ENCODE results near the gene ETV4.

ETV4 gene

GRCh38 chr17:43573579-43574321 is 27.6 kb upstream of the ETV4 start:
- Histone ChIP-seq H3K27ac (ENCODE audit: insufficient read depth, low read length, poor library complexity, severe bottlenecking) (no peak overlapping the region), H3K9me3 (ENCODE audit: control insufficient read depth, low read length) (no peaks in the 10 kb centered on the region), H3K4me1 (ENCODE audit: control insufficient read depth, insufficient read depth, low read length, poor library complexity, severe bottlenecking) (peaks cover 4% of the 10 kb centered on the region), H3K36me3 (ENCODE audit: control insufficient read depth, insufficient read depth, low read length) (no peaks in the 10 kb centered on the region), H3K27me3 (replicated peaks; ENCODE audit: control insufficient read depth, insufficient read depth, low read length, poor library complexity, severe bottlenecking) (no peaks in the 10 kb centered on the region), H3K4me3 (ENCODE audit: insufficient read depth, low read depth, low read length, poor library complexity, severe bottlenecking) (no peak overlapping the region)
- no peak for DNase-seq

GRCh38 chr17:43572368-43572980 is 26.3 kb upstream of the ETV4 start:
- Histone ChIP-seq H3K9me3 (ENCODE audit: control insufficient read depth, low read length) (no peaks in the 10 kb centered on the region), H3K4me3 (ENCODE audit: insufficient read depth, low read depth, low read length, poor library complexity, severe bottlenecking) (no peak overlapping the region), H3K36me3 (ENCODE audit: control insufficient read depth, insufficient read depth, low read length) (no peaks in the 10 kb centered on the region), H3K27me3 (replicated peaks; ENCODE audit: control insufficient read depth, insufficient read depth, low read length, poor library complexity, severe bottlenecking) (no peaks in the 10 kb centered on the region), H3K27ac (ENCODE audit: insufficient read depth, low read length, poor library complexity, severe bottlenecking) (no peak overlapping the region), H3K4me1 (ENCODE audit: control insufficient read depth, insufficient read depth, low read length, poor library complexity, severe bottlenecking) (no peaks in the 10 kb centered on the region)
- no peak for DNase-seq

GRCh38 chr17:43570518-43570928 is 24.4 kb upstream of the ETV4 start:
- Histone ChIP-seq H3K9me3 (ENCODE audit: control insufficient read depth, low read length) (no peaks in the 10 kb centered on the region), H3K27me3 (replicated peaks; ENCODE audit: control insufficient read depth, insufficient read depth, low read length, poor library complexity, severe bottlenecking) (no peaks in the 10 kb centered on the region), H3K27ac (ENCODE audit: insufficient read depth, low read length, poor library complexity, severe bottlenecking) (no peak overlapping the region), H3K4me3 (ENCODE audit: insufficient read depth, low read depth, low read length, poor library complexity, severe bottlenecking) (no peak overlapping the region), H3K36me3 (ENCODE audit: control insufficient read depth, insufficient read depth, low read length) (no peaks in the 10 kb centered on the region), H3K4me1 (ENCODE audit: control insufficient read depth, insufficient read depth, low read length, poor library complexity, severe bottlenecking) (no peaks in the 10 kb centered on the region)
- DNase-seq: no peak

GRCh38 chr17:43568506-43569082 is 22.5 kb upstream of the ETV4 start:
- Histone ChIP-seq H3K36me3 (ENCODE audit: control insufficient read depth, insufficient read depth, low read length) (no peaks in the 10 kb centered on the region), H3K27ac (ENCODE audit: insufficient read depth, low read length, poor library complexity, severe bottlenecking) (no peak overlapping the region), H3K9me3 (ENCODE audit: control insufficient read depth, low read length) (no peaks in the 10 kb centered on the region), H3K27me3 (replicated peaks; ENCODE audit: control insufficient read depth, insufficient read depth, low read length, poor library complexity, severe bottlenecking) (no peaks in the 10 kb centered on the region), H3K4me1 (ENCODE audit: control insufficient read depth, insufficient read depth, low read length, poor library complexity, severe bottlenecking) (no peaks in the 10 kb centered on the region), H3K4me3 (ENCODE audit: insufficient read depth, low read depth, low read length, poor library complexity, severe bottlenecking) (no peak overlapping the region)
- DNase-seq: no peak

GRCh38 chr17:43563600-43564594 is 17.8 kb upstream of the ETV4 start:
- H3K4me3 ChIP-seq (ENCODE audit: insufficient read depth, low read depth, low read length, poor library complexity, severe bottlenecking): no peak overlapping the region
- no peak for DNase-seq
- H3K27ac ChIP-seq (ENCODE audit: insufficient read depth, low read length, poor library complexity, severe bottlenecking): no peak overlapping the region
- H3K27me3 ChIP-seq (replicated peaks; ENCODE audit: control insufficient read depth, insufficient read depth, low read length, poor library complexity, severe bottlenecking): no peaks in the 10 kb centered on the region
- H3K36me3 ChIP-seq (ENCODE audit: control insufficient read depth, insufficient read depth, low read length): no peaks in the 10 kb centered on the region
- H3K4me1 ChIP-seq (ENCODE audit: control insufficient read depth, insufficient read depth, low read length, poor library complexity, severe bottlenecking): no peaks in the 10 kb centered on the region
- H3K9me3 ChIP-seq (ENCODE audit: control insufficient read depth, low read length): no peaks in the 10 kb centered on the region

- no peak overlapping the region for H3K27ac ChIP-seq (ENCODE audit: insufficient read depth, low read length, poor library complexity, severe bottlenecking)
- DNase-seq: no peak
- no peaks in the 10 kb centered on the region for H3K4me1 ChIP-seq (ENCODE audit: control insufficient read depth, insufficient read depth, low read length, poor library complexity, severe bottlenecking)
- no peak overlapping the region for H3K4me3 ChIP-seq (ENCODE audit: insufficient read depth, low read depth, low read length, poor library complexity, severe bottlenecking)
- H3K27me3 ChIP-seq (replicated peaks; ENCODE audit: control insufficient read depth, insufficient read depth, low read length, poor library complexity, severe bottlenecking): no peaks in the 10 kb centered on the region
- H3K9me3 ChIP-seq (ENCODE audit: control insufficient read depth, low read length): no peaks in the 10 kb centered on the region
- H3K36me3 ChIP-seq (ENCODE audit: control insufficient read depth, insufficient read depth, low read length): no peaks in the 10 kb centered on the region
These were observed 16.8 kb upstream of the ETV4 start for GRCh38 chr17:43562679-43563599.

- Histone ChIP-seq H3K27me3 (replicated peaks; ENCODE audit: control insufficient read depth, insufficient read depth, low read length, poor library complexity, severe bottlenecking) (no peaks in the 10 kb centered on the region), H3K9me3 (ENCODE audit: control insufficient read depth, low read length) (no peaks in the 10 kb centered on the region), H3K27ac (ENCODE audit: insufficient read depth, low read length, poor library complexity, severe bottlenecking) (no peak overlapping the region), H3K4me1 (ENCODE audit: control insufficient read depth, insufficient read depth, low read length, poor library complexity, severe bottlenecking) (no peaks in the 10 kb centered on the region), H3K36me3 (ENCODE audit: control insufficient read depth, insufficient read depth, low read length) (no peaks in the 10 kb centered on the region), H3K4me3 (ENCODE audit: insufficient read depth, low read depth, low read length, poor library complexity, severe bottlenecking) (no peak overlapping the region)
- no peak for DNase-seq
These were observed 14.6 kb upstream of the ETV4 start for GRCh38 chr17:43560461-43561427.

GRCh38 chr17:43559161-43559816 is 13.1 kb upstream of the ETV4 start:
- Histone ChIP-seq H3K4me3 (ENCODE audit: insufficient read depth, low read depth, low read length, poor library complexity, severe bottlenecking) (no peak overlapping the region), H3K4me1 (ENCODE audit: control insufficient read depth, insufficient read depth, low read length, poor library complexity, severe bottlenecking) (no peaks in the 10 kb centered on the region), H3K36me3 (ENCODE audit: control insufficient read depth, insufficient read depth, low read length) (no peaks in the 10 kb centered on the region), H3K27ac (ENCODE audit: insufficient read depth, low read length, poor library complexity, severe bottlenecking) (no peak overlapping the region), H3K9me3 (ENCODE audit: control insufficient read depth, low read length) (no peaks in the 10 kb centered on the region), H3K27me3 (replicated peaks; ENCODE audit: control insufficient read depth, insufficient read depth, low read length, poor library complexity, severe bottlenecking) (no peaks in the 10 kb centered on the region)
- DNase-seq: no peak

All from effector memory CD4-positive, alpha-beta T cell (primary cell).